ENCODE data around the gene CARD19. TPM values are rescaled to one million over a fixed set of nuclear protein-coding genes. Genes with fewer than 3 reads are reported as not detected.

The CARD19 gene
- total RNA-seq, 1 donor from 2014 or later, result 63.3 TPM

DNA sequence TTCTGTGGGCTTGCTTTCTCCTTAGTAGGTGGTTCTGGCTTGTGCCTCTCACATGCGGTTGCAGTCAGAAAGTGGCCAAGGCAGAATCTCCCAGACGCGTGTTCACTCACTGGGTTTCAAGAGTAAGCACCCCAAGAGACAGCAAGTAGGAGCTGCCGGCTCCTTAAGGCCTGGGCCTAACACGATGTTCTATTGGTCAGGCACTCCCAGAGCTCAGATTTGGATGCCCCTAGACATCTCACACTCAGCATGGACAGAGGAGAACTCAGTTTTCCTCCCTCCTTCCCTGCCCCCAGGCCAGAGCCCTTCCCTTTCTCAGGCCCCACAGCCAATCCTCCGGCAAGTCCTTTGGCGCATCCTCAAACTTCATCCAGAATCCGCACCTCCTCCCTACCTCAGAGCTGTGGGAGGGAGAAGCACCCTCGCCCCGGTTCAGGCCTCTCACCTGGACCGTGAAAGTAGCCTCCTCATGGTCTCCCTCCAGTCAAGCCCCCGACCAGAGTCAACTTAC lies 6.5 kb upstream of the CARD19 start:
- DNase-seq (ENCODE audit: extremely low spot score in 2 of 2), result peak; percentile 71 to 79
- intact Hi-C loops (cut with DNase I), result no loop called here
- TF ChIP-seq POLR2AphosphoS5 (IDR thresholded peaks at IDR 0.05; ENCODE audit: insufficient read depth in 1 of 2, low read depth in 1 of 2) (no peak), POLR2A (IDR thresholded peaks at IDR 0.05) (no peak)
- TF ChIP-seq, protein P1, sequence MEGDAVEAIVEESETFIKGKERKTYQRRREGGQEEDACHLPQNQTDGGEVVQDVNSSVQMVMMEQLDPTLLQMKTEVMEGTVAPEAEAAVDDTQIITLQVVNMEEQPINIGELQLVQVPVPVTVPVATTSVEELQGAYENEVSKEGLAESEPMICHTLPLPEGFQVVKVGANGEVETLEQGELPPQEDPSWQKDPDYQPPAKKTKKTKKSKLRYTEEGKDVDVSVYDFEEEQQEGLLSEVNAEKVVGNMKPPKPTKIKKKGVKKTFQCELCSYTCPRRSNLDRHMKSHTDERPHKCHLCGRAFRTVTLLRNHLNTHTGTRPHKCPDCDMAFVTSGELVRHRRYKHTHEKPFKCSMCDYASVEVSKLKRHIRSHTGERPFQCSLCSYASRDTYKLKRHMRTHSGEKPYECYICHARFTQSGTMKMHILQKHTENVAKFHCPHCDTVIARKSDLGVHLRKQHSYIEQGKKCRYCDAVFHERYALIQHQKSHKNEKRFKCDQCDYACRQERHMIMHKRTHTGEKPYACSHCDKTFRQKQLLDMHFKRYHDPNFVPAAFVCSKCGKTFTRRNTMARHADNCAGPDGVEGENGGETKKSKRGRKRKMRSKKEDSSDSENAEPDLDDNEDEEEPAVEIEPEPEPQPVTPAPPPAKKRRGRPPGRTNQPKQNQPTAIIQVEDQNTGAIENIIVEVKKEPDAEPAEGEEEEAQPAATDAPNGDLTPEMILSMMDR (IDR thresholded peaks at IDR 0.05), result no peak

DNA sequence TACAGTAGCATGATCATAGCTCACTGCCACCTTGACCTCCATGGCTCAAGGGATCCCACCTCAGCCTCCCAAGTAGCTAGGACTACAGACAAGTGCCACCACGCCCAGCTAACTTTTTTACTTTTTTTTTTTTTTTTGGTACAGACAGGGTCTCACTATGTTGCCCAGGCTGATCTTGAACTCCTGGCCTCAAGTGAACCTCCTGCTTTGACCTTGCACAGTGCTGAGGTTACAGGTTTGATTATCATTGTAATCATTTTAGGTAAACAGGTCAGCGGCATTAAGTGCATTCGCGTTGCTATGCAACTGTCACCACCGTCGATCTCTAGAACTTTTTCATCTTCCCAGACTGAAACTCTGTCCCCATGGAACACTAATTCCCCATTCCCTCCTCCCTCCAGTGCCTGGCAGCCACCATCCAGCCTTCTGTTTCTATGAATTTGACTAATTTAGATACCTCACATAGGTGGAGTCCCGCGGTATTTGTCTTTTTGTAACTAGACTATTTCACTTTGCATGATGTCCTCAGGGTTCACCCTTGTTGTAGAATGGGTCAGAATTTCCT lies 5.8 kb upstream of the CARD19 start:
- H3K27me3 ChIP-seq, result no peaks in the 10 kb centered on the region
- peaks cover 7% of the 10 kb centered on the region for H3K9me3 ChIP-seq
- no peak overlapping the region for H3K4me3 ChIP-seq
- intact Hi-C loops (cut with DNase I), result no loop called here
- H3K36me3 ChIP-seq, result no peaks in the 10 kb centered on the region
- TF ChIP-seq, protein P1 (IDR thresholded peaks at IDR 0.05), result no peak
- TF ChIP-seq POLR2A (IDR thresholded peaks at IDR 0.05) (no peak), POLR2AphosphoS5 (IDR thresholded peaks at IDR 0.05; ENCODE audit: insufficient read depth in 1 of 2, low read depth in 1 of 2) (no peak)
- DNase-seq (ENCODE audit: extremely low spot score in 2 of 2), result peak in 1 of 2 donors; percentile 42
- peaks cover 23% of the 10 kb centered on the region for H3K4me1 ChIP-seq
- H3K27ac ChIP-seq, result no peak overlapping the region

More for the DNA sequence above, 6.5 kb upstream of the CARD19 start:
- Histone ChIP-seq H3K36me3 (no peaks in the 10 kb centered on the region), H3K27me3 (no peaks in the 10 kb centered on the region), H3K4me3 (no peak overlapping the region), H3K27ac (no peak overlapping the region), H3K9me3 (peaks cover 7% of the 10 kb centered on the region), H3K4me1 (peaks cover 17% of the 10 kb centered on the region)

DNA sequence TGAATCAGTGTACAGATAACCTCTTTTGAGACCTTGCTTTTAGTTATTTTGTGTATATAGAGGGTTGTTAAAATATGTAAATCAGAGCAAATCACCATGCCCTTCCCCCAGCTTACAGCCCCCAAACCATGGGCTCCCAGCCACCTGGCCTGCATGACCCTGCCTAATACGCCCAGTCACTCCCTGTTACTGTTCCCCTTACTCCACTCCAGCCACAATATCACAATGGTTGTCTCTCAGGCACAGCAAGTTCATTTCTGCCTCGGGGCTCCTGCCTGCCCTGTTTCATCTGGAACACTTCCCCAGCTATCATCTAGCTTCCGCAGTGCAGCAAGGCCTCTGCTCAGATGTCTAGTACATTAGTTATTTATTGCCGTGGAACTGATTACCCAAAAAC lies 5.0 kb upstream of the CARD19 start:
- Histone ChIP-seq H3K4me3 (no peak overlapping the region), H3K36me3 (no peaks in the 10 kb centered on the region), H3K4me1 (peaks cover 25% of the 10 kb centered on the region), H3K27ac (no peak overlapping the region), H3K27me3 (no peaks in the 10 kb centered on the region), H3K9me3 (peaks cover 7% of the 10 kb centered on the region)
- intact Hi-C loops (cut with DNase I), result no loop called here
- DNase-seq (ENCODE audit: extremely low spot score in 2 of 2), result peak; percentile 49 to 65
- TF ChIP-seq POLR2A (IDR thresholded peaks at IDR 0.05), result no peak
- no peak for TF ChIP-seq POLR2AphosphoS5 (IDR thresholded peaks at IDR 0.05; ENCODE audit: insufficient read depth in 1 of 2, low read depth in 1 of 2)
- TF ChIP-seq, protein P1 (IDR thresholded peaks at IDR 0.05), result no peak

DNA sequence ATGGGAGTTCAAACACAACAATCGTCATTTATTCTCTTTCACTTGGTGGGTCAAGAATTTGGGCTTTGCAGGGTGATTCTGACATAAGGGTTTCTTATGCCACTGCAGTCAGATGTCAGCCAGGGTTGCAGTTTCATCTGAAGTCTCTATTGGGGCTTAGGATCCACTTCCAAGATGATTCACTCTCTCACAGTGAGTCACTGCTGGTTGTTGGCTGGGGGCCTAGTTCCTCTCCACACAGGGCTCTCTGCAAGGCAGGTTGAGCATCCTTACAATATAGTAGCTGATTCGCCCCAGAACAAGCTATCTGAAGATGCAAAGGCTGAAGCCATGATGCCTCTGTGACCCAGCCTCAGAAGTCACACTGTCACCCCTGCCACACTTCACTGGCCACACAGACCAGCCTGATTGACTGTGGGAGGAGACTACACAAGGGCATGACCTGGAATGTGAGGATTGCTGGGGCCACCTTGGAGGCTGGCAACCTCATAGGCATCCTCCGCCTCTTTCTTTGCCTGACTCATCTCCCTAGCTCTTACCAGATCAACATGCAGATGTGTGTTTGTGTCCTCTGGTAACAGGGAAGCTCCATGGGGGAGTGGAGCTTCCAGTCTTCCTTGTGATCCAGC lies 4.5 kb upstream of the CARD19 start:
- Histone ChIP-seq H3K9me3 (peaks cover 7% of the 10 kb centered on the region), H3K4me1 (peaks cover 25% of the 10 kb centered on the region), H3K27ac (no peak overlapping the region), H3K4me3 (no peak overlapping the region), H3K27me3 (no peaks in the 10 kb centered on the region), H3K36me3 (no peaks in the 10 kb centered on the region)
- TF ChIP-seq POLR2AphosphoS5 (IDR thresholded peaks at IDR 0.05; ENCODE audit: insufficient read depth in 1 of 2, low read depth in 1 of 2) (no peak), POLR2A (IDR thresholded peaks at IDR 0.05) (no peak)
- TF ChIP-seq, protein P1 (IDR thresholded peaks at IDR 0.05), result no peak
- intact Hi-C loops (cut with DNase I), result no loop called here
- DNase-seq (ENCODE audit: extremely low spot score in 2 of 2), result peak; percentile 79 to 93
